Measurements from ENCODE around the gene PTPRN2. TPM values are rescaled to one million over a fixed set of nuclear protein-coding genes. Genes with fewer than 3 reads are reported as not detected.

PTPRN2 gene
- total RNA-seq, 1 experiment from 2014 or later = 3.8 TPM

DNA sequence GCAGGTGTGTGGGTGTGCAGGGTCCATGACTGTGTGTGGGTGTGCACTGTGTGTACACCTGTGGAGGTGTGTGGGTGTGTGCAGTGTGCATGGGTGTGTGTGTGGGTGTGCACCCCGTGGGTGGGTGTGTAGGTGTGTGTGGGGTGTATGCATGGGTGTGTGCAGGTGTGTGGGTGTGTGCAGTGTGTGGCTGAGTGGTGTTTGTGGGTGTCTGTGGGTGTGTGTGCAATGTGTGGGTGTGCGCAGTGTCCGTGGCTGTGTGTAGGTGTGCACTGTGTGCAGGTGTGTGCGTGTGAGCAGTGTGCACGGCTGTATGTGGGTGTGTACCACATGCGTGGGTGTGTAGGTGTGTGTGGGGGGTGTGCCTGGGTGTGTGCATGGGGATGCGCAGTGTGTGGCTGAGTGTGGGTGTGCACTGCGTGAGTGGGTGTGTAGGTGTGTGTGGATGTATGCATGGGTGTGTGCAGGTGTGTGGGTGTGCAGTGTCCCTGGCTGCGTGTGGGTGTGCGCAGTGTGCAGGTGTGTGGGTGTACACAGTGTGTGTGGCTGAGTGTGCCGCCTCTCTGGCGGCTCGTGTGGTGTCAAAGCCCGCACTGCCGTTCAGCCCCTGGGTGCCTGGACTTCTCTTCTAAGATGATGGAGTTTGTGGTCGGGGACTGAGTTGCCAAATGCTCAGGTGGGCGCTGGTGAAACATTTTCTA lies 1042.5 kb downstream of the PTPRN2 start:
- no peaks in the 10 kb centered on the region; the same call in 1 of the 2 replicates for H3K36me3 ChIP-seq
- no peaks in the 10 kb centered on the region for H3K27me3 ChIP-seq
- no peaks in the 10 kb centered on the region for H3K4me1 ChIP-seq
- no peak overlapping the region for H3K27ac ChIP-seq
- no peak for DNase-seq
- no peak overlapping the region for H3K4me3 ChIP-seq
- H3K9me3 ChIP-seq (replicated peaks) = no peaks in the 10 kb centered on the region

DNA sequence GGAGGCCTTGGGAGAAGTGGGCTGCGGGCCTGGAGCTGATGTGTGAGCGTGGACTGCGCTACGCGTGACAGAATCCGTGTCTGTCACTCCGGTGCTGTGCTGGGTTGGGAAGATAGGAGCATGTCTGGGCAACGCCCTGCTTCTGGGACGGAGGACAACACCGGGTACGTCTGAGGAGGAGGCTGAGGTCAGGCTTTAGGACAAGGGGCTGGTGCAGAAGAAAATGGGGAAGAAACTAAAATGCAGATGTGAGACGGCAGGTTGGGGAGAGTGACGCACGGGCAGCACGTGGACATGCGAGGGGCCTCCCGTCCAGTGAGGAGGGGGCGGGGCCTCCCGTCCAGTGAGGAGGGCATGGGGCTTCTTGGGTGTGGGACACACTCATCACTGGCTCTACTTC lies 1043.4 kb downstream of the PTPRN2 start:
- no peaks in the 10 kb centered on the region; the same call in 1 of the 2 replicates for H3K36me3 ChIP-seq
- no peak overlapping the region for H3K27ac ChIP-seq
- no peak overlapping the region for H3K4me3 ChIP-seq
- DNase-seq = no peak
- H3K27me3 ChIP-seq = no peaks in the 10 kb centered on the region
- no peaks in the 10 kb centered on the region for H3K4me1 ChIP-seq
- H3K9me3 ChIP-seq (replicated peaks) = no peaks in the 10 kb centered on the region

DNA sequence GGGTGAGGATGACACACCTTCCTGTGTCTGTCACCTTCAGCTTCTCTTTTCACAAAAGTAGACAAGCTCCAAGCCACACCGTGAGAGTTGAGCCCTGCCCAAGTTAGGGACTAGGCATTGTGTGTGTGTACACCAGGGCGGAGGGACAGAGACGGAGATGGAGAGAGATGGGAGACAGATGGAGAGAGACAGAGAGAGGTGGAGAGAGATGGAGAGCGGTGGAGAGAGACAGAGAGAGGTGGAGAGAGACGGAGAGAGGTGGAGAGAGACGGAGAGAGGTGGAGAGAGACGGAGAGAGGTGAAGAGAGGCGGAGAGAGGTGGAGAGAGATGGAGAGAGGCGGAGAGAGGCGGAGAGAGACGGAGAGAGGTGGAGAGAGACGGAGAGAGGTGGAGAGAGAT lies 1043.8 kb downstream of the PTPRN2 start:
- no peak for DNase-seq
- no peaks in the 10 kb centered on the region for H3K9me3 ChIP-seq (replicated peaks)
- H3K27me3 ChIP-seq = no peaks in the 10 kb centered on the region
- H3K4me1 ChIP-seq = no peaks in the 10 kb centered on the region
- no peak overlapping the region for H3K27ac ChIP-seq
- no peaks in the 10 kb centered on the region; the same call in 1 of the 2 replicates for H3K36me3 ChIP-seq
- no peak overlapping the region for H3K4me3 ChIP-seq

DNA sequence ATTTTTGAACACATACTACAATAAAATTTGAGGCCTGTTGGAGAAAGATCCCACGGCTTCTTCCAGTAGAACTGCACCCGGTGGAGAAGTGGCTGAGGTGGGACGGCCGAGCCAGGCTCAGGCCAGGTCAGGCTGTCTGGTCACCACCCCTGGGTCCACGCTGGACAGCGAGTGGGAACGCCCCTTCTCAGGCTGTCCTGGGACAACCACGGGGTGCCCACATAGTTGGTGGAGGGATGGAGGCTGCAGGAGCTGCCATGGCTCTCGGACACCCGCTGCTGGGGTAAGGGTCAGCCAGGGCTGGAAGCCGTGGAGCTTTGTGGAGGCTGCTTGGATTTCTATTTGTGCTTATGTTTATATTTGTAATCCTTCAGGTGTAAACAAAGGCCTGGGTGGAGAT lies 1044.3 kb downstream of the PTPRN2 start:
- H3K9me3 ChIP-seq (replicated peaks) = no peaks in the 10 kb centered on the region
- no peak overlapping the region for H3K27ac ChIP-seq
- no peak for DNase-seq
- no peak overlapping the region for H3K4me3 ChIP-seq
- no peaks in the 10 kb centered on the region; the same call in 1 of the 2 replicates for H3K36me3 ChIP-seq
- no peaks in the 10 kb centered on the region for H3K4me1 ChIP-seq
- H3K27me3 ChIP-seq = no peaks in the 10 kb centered on the region

DNA sequence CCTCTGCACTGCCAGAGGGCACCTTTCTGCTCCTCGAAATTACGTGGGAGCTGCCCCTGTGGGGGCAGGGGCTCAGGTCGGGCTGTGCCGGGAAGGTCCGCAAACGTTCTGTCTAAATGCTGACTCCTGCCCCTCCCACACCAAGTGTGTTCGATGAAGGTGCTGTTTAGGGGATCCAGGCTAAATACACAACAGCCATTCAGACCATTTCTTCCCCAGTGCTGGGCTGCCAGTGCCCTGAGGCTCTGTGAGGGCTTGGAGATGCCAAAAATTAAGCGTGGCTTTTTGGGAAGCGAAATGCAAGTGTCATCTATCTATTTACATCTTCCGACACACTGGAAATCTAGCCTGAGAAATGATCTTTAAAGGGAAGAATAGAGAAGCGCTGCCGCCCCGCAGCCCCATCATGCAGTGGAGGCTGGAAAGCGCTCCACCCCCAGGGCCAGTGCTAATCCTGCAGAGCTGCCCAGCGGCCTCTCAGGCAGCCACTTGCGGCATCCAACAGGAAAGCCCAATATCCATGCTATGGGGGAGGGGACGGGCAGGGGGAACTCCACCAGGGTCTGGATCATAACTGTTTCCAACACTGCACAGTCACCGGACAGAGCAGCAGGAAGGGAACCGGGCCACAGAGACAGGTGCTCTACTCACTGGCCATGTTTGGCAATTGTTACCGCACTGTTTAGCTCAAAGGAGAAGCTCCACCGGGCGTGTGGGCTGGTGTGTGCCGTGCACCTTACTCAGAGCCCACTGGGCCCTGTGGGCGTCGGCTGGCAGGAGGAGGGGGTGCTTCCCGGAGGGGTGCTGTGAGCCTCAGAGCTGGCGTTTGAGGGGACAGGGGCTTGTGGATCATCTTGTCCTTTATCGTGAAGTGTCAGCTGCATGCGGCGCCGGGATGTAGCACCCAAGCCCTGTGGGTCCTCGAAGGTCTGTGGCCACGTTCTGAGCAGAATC lies 1045.3 kb downstream of the PTPRN2 start:
- Histone ChIP-seq H3K36me3 (no peaks in the 10 kb centered on the region; the same call in 1 of the 2 replicates), H3K4me3 (no peak overlapping the region), H3K27me3 (no peaks in the 10 kb centered on the region), H3K9me3 (replicated peaks) (no peaks in the 10 kb centered on the region), H3K4me1 (no peaks in the 10 kb centered on the region), H3K27ac (no peak overlapping the region)
- no peak for DNase-seq

DNA sequence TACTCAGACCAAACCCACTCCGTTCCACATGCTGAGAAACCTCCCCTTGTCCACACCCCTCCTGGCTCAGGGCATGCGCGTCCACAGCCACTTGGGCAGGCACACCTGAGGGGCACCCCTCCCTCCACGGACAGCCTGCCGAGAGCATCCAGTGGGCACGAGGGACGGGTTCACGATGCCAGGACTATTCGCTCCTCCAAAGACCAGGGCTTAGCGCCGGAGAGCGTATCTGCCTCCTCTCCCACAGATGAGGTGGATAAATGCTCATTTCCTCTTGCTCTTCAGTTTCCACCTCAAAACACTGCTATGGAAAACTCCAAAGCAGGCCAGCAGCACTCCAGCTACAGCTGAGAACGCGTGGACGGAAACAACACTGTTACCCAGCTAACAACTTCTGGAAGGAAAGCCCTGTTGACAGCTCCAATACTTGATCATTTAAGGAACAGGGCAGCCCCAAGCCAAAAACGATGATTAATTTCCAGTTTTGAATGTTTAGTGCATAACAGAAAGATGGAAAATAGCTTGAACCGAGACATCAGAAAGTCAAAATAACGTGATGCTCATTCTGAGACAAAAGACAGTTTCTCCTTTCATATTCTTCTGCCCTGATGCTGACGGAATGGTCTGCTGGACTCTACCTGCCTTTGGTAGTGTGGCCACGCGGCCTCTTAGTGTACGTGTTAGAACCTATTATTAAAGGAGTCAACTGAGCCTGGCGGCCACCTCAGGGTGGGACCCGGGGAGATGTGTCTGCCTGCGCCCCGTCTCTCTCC lies 1046.1 kb downstream of the PTPRN2 start:
- H3K4me3 ChIP-seq = no peak overlapping the region
- no peaks in the 10 kb centered on the region for H3K27me3 ChIP-seq
- H3K36me3 ChIP-seq = no peaks in the 10 kb centered on the region
- DNase-seq = no peak
- no peaks in the 10 kb centered on the region for H3K9me3 ChIP-seq (replicated peaks)
- no peaks in the 10 kb centered on the region for H3K4me1 ChIP-seq
- no peak overlapping the region for H3K27ac ChIP-seq

DNA sequence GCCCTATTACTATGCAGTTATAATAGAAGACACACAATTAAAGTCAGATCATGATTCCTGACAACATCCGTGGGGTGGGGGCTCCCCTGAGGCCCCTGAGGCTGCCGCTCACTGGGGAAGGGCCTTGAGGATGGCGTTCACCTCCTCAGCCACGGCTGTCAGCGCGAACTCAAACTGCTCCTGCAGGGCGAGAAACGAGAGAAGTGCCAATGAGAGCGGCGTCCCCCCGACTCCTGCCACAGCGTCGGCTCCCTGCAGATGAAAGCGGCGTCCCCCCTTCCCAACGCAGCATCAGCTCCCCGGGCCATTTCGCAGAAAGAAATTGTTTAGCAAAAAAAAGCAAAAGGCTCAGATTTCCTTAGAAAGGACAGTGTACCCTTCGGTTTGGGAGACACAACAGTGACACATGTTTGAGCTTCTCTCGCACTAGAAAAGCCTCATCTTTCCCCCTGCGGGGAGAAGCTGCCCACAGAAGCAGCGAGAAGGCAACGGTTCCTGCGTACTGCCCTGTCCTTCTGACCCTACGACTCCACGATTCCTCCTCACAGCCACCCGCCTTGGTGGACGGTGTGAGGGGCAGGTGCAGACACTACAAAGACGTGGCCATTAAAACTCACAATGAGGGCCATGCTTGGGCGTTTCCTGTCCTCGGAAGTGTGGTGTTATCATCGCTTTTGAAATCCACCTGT lies 1046.9 kb downstream of the PTPRN2 start:
- Histone ChIP-seq H3K9me3 (replicated peaks) (no peaks in the 10 kb centered on the region), H3K27me3 (no peaks in the 10 kb centered on the region), H3K4me3 (no peak overlapping the region), H3K36me3 (no peaks in the 10 kb centered on the region), H3K4me1 (no peaks in the 10 kb centered on the region), H3K27ac (no peak overlapping the region)
- no peak for DNase-seq

DNA sequence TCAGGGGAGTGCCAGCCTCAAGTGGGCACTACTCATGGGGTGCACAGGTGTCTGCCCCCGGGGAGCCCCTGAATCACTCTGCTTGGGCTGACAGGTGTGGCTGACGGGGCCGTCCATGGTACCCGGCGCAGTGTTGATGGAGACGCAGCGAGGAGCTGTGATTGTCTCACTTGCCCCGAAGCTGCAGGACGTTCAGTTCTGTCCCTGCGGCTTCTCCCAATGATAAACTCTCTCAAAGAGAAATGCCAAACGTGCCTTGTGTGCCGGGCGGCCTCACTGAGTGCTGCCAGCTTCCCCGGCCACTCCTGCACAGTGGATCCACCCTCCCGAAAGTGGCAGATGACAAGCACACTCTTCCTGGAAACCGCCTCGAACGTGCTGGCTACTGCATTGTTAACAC lies 1047.6 kb downstream of the PTPRN2 start:
- Histone ChIP-seq H3K4me1 (no peaks in the 10 kb centered on the region), H3K36me3 (no peaks in the 10 kb centered on the region), H3K9me3 (replicated peaks) (no peaks in the 10 kb centered on the region), H3K27me3 (no peaks in the 10 kb centered on the region), H3K27ac (no peak overlapping the region), H3K4me3 (no peak overlapping the region)
- DNase-seq = no peak

DNA sequence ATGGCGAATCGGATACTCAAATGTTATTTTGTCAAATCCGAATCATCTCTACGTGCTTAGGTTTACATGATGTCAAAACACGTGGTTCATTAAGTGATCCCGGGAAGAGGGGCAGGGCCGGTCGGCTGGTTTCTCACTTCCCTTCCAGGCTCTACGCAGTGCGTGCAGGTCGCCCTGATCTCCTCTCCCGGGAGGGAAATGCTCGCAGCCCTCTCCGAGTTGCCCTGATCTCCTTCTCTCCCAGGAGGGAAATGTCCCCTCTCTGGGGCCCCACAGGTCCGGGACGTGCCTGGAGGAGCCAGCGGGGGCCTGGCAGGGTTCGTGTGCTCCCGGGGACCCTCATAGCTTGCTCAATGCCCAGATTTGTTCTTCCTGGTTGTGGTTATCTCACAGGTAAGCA lies 1048.1 kb downstream of the PTPRN2 start:
- Histone ChIP-seq H3K4me1 (no peaks in the 10 kb centered on the region), H3K36me3 (no peaks in the 10 kb centered on the region), H3K4me3 (no peak overlapping the region), H3K27me3 (no peaks in the 10 kb centered on the region), H3K27ac (no peak overlapping the region), H3K9me3 (replicated peaks) (no peaks in the 10 kb centered on the region)
- no peak for DNase-seq

DNA sequence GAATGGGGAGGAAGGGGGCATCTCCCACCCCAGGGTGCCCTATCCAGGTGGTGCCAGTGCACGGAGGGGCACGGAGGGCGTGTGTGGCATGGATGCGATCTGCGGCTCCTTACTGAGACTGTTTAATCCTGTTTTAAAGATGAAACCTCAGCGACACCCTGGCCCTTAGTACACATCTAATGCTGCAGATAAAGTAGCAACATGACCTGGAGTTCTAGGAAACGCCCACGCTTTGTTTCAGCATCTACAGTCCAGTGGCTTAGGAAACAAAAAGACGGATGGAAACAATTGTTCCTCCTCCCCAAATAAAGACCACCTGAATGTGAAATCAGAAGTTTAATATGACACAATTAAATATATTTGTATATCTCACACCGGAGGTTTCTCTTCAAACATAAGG lies 1048.9 kb downstream of the PTPRN2 start:
- Histone ChIP-seq H3K27me3 (no peaks in the 10 kb centered on the region), H3K36me3 (no peaks in the 10 kb centered on the region), H3K27ac (no peak overlapping the region), H3K4me3 (no peak overlapping the region), H3K9me3 (replicated peaks) (no peaks in the 10 kb centered on the region), H3K4me1 (no peaks in the 10 kb centered on the region)
- DNase-seq = no peak

DNA sequence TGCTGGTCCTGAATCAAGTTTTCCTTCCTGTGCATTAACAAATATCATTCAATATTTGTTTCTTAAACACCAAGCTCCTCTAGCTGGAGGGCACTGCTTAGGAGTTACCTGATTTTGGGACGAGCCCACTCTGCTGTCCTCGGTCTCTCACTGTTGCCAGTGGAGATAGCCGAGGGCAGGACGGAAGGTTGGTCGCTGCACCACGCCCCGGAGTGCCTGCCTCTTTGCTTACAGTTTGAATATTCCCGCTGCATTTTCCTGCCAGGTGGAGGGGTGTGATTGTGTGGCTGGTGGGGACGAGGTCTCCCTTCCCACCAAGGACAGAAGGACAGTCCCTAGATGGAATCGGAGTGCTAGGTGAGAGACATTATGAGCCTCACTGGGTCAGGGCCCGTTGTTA lies 1049.3 kb downstream of the PTPRN2 start:
- no peak overlapping the region for H3K4me3 ChIP-seq
- H3K4me1 ChIP-seq = no peaks in the 10 kb centered on the region
- no peaks in the 10 kb centered on the region for H3K9me3 ChIP-seq (replicated peaks)
- DNase-seq = no peak
- no peaks in the 10 kb centered on the region for H3K27me3 ChIP-seq
- H3K27ac ChIP-seq = no peak overlapping the region
- H3K36me3 ChIP-seq = no peaks in the 10 kb centered on the region

DNA sequence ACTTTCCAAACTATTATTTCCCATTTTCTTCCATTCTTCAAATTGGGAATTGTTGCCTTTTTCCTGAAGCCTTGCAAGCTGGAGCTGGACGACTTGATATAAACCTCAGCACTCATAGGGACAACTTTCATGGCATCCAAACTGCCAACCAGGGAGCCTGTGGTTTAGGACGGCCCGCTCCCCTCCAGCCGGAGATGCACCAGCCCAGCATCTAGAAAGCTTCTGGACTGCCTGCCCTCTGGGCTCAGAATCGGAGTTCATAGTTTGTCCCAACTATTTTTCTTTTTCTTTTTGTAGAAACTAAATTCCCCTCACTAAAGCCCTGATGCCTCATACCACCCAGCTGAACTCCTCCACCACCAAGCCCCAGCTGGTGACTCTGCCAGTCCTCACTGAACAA lies 1050.6 kb downstream of the PTPRN2 start:
- no peak overlapping the region for H3K4me3 ChIP-seq
- H3K36me3 ChIP-seq = no peaks in the 10 kb centered on the region
- no peak for DNase-seq
- peaks cover 2% of the 10 kb centered on the region; the same call in 1 of the 2 replicates for H3K9me3 ChIP-seq (replicated peaks)
- H3K4me1 ChIP-seq = no peaks in the 10 kb centered on the region
- H3K27me3 ChIP-seq = no peaks in the 10 kb centered on the region
- no peak overlapping the region for H3K27ac ChIP-seq

DNA sequence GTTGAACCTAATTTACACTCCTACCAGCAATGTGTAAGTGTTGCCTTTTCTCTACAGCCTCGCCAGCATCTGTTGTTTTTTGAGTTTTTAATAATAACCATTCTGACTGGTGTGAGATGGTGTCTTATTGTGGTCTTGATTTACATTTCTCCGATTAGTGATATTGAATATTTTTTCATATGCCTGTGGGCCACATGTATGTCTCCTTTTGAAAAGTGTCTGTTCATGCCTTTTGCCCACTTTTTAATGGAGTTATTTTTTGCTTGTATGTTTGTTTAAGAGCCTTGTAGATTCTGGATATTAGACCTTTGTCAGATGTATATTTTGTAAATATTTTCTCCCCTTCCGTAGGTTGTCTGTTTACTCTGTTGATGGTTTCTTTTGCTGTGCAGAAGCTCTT lies 1055.6 kb downstream of the PTPRN2 start:
- DNase-seq = no peak

DNA sequence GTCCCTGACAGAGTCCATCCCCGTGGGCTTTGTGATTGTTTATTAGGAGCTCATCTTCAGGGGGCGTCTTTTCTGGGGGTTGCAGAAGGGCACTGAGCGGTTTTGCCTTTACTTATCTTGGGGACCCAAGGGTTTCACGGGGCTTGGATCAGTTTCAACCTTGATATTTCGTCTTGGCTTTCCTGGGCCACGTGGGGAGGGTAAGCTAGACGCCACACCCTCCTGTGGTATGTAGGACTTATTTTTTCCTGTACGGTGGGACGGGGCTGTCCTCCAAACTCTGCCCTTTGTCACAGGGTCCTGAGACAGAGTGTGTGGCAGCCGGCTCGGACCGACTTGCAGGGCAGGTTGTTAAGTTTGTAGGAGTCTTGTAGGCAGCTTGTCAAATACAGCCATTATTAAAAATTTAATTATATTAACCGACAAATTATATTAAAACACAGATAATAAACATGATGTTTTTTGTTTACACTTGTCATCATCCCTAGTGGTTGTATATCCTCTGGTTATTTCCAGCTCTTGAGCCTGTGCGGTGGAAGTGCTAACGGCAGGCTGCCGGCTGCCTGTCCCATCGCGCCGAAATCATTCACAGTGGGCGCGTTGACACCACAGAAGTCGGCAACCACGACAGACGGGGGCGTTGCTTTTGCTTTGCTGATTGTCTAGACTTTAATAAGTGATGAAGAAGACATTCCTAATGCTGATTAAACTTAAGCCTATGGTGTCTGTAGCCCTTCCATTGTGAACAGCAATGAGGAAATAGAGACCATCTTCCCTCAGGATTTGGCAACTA lies 1057.7 kb downstream of the PTPRN2 start:
- Histone ChIP-seq H3K36me3 (no peaks in the 10 kb centered on the region), H3K9me3 (replicated peaks) (peaks cover 2% of the 10 kb centered on the region; the same call in 1 of the 2 replicates)
- DNase-seq = no peak

More for the DNA sequence above, 1055.6 kb downstream of the PTPRN2 start:
- Histone ChIP-seq H3K4me1 (no peaks in the 10 kb centered on the region), H3K27ac (no peak overlapping the region), H3K9me3 (replicated peaks) (peaks cover 2% of the 10 kb centered on the region; the same call in 1 of the 2 replicates), H3K27me3 (peaks cover 14% of the 10 kb centered on the region), H3K36me3 (no peaks in the 10 kb centered on the region), H3K4me3 (no peak overlapping the region)

More for the DNA sequence above, 1057.7 kb downstream of the PTPRN2 start:
- no peak overlapping the region for H3K4me3 ChIP-seq
- H3K27ac ChIP-seq = no peak overlapping the region
- H3K4me1 ChIP-seq = no peaks in the 10 kb centered on the region
- peaks cover 25% of the 10 kb centered on the region for H3K27me3 ChIP-seq
